Measurements from ENCODE around the gene FBLN5.
"Not testable (repeated sequence)": the region's sequence is repeated elsewhere in the genome, so short reads cannot be mapped to it uniquely, and the experiment has no call there.

The FBLN5 gene

GRCh38 chr14:91857614-91858013, 89.9 kb downstream of the FBLN5 start:
- no peak for DNase-seq

GRCh38 chr14:91854327-91854934, 93.1 kb downstream of the FBLN5 start:
- DNase-seq, result no peak

- no peak for DNase-seq
Observed at GRCh38 chr14:91851563-91851962, 95.9 kb downstream of the FBLN5 start.

GRCh38 chr14:91848504-91849001, 98.9 kb downstream of the FBLN5 start:
- no peak for DNase-seq

GRCh38 chr14:91847693-91848092, 99.8 kb downstream of the FBLN5 start:
- no peak for DNase-seq

GRCh38 chr14:91845652-91846051, 101.8 kb downstream of the FBLN5 start:
- no peak for DNase-seq

- not testable (repeated sequence) for DNase-seq
Observed at GRCh38 chr14:91845056-91845455, 102.4 kb downstream of the FBLN5 start.

- no peak for DNase-seq
Observed at GRCh38 chr14:91844029-91844428, 103.5 kb downstream of the FBLN5 start.

- DNase-seq, result no peak
Observed at GRCh38 chr14:91843437-91843836, 104.1 kb downstream of the FBLN5 start.

- DNase-seq, result no peak
Observed at GRCh38 chr14:91841065-91841464, 106.4 kb downstream of the FBLN5 start.

GRCh38 chr14:91839749-91840148, 107.7 kb downstream of the FBLN5 start:
- no peak for DNase-seq

GRCh38 chr14:91837076-91837475, 110.4 kb downstream of the FBLN5 start:
- no peak for DNase-seq

- DNase-seq, result no peak
Observed at GRCh38 chr14:91835920-91836843, 111.3 kb downstream of the FBLN5 start.

GRCh38 chr14:91835197-91835919, 112.1 kb downstream of the FBLN5 start:
- no peak for DNase-seq

- no peak for DNase-seq
Observed at GRCh38 chr14:91834571-91834970, 112.9 kb downstream of the FBLN5 start.

GRCh38 chr14:91831337-91831736, 116.2 kb downstream of the FBLN5 start:
- DNase-seq, result no peak

- DNase-seq, result no peak
Observed at GRCh38 chr14:91830777-91831176, 116.7 kb downstream of the FBLN5 start.

- no peak for DNase-seq
Observed at GRCh38 chr14:91829511-91829910, 118.0 kb downstream of the FBLN5 start.

- DNase-seq, result no peak
Observed at GRCh38 chr14:91827746-91828145, 119.7 kb downstream of the FBLN5 start.
